ENCODE data around the gene KDM5C. TPM values are rescaled to one million over a fixed set of nuclear protein-coding genes. Genes with fewer than 3 reads are reported as not detected.

Gene KDM5C
- total and polyA plus RNA-seq, 12 donors = 16.4 to 56.1 (median 32.8) TPM

DNA sequence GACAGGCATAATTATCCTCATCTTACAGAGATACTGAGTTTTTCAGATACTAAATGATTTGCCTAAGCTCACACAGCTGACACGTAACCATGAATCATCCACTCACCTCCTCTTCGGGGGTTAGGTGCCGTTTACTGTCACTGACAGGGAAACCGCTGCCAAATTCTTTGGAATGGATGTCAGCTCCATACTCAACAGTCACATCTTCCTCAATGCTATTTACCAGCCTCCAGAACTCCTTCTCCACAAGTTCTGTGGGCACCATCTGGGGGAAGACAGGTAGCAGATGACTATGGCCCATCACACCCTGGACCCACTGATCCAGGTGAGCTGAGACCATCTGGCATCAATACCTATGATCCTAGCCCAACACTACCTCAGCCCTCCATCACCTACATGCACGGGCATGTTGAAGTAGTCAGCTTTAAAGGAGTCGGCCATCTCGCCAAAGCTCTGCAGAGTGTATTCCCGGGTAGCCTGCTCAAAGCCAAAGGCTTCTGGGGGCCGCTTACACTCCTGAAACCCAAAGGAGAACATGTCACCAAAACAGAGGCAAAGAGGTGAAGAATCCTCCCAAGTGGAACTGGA lies 13.5 kb downstream of the KDM5C start:
- Histone ChIP-seq H3K27ac (no peak overlapping the region), H3K27me3 (no peaks in the 10 kb centered on the region), H3K4me1 (no peaks in the 10 kb centered on the region), H3K9me3 (no peaks in the 10 kb centered on the region), H3K4me3 (no peak overlapping the region), H3K36me3 (peaks cover 0 to 100% (median 51%) of the 10 kb centered on the region in 9 donors)
- intact Hi-C loops (cut with DNase I) = no loop called here
- TF ChIP-seq CTCF (IDR thresholded peaks at IDR 0.05) = no peak
- DNase-seq (no peak), ATAC-seq (no peak)
- WGBS, 2 donors = 80 to 83% methylated on average over 9 of the region's 9 CpGs

DNA sequence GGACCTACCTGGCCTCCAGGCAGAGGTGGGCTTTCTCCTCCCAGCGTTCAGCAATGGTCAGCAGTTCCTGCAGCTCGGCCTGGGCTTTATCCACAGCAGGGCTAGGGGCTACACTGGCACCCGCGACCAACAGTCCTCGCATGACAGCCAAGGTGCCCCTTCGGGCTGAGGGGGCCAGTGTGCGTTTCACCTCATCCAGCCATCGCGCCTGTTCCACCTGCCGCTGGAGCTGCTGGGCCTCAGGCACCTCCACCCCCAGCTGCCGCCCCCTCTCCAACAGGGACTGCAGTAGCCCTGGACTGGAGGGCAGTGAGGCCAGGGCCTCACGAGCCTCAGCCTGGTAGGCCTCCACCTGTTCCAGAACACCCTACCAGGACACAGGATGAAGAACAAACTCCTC lies 28.3 kb downstream of the KDM5C start:
- ATAC-seq (no peak), DNase-seq (no peak)
- intact Hi-C loops (cut with DNase I) = no loop called here
- no peaks in the 10 kb centered on the region for H3K9me3 ChIP-seq
- TF ChIP-seq CTCF (IDR thresholded peaks at IDR 0.05) = no peak
- H3K27me3 ChIP-seq = no peaks in the 10 kb centered on the region
- no peak overlapping the region for H3K27ac ChIP-seq
- peaks cover 0 to 100% (median 17%) of the 10 kb centered on the region in 9 donors for H3K36me3 ChIP-seq
- no peak overlapping the region for H3K4me3 ChIP-seq
- WGBS, 2 donors = 95 to 97% methylated on average over 10 to 12 of the region's 12 CpGs
- H3K4me1 ChIP-seq = no peaks in the 10 kb centered on the region

DNA sequence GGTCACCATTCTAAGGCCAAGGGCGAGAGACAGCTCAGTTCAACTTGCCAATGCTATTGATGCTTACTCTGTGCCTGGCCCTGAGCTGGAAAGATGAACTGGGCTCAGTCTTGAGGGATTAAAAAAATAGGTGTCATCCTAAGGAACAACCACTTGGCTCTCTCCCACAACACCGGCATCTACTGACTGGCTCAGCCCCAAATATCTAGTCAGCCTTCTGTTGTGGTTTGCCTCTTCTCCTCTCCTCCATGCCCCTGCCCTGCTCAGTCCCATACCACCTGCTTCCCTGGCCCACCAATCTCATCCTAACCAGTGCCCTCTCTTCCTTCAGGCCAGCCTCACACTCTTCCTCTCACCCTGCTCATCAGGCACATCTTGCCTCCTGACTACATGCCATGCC lies 29.6 kb downstream of the KDM5C start:
- Histone ChIP-seq H3K9me3 (no peaks in the 10 kb centered on the region), H3K27ac (no peak overlapping the region), H3K4me3 (no peak overlapping the region), H3K4me1 (no peaks in the 10 kb centered on the region), H3K27me3 (no peaks in the 10 kb centered on the region), H3K36me3 (peaks cover 0 to 98% (median 11%) of the 10 kb centered on the region in 9 donors)
- ATAC-seq (no peak), DNase-seq (no peak)
- intact Hi-C loops (cut with DNase I) = no loop called here
- no peak for TF ChIP-seq CTCF (IDR thresholded peaks at IDR 0.05)
- 75 to 76% methylated on average over 2 of the region's 2 CpGs for WGBS, 2 donors

DNA sequence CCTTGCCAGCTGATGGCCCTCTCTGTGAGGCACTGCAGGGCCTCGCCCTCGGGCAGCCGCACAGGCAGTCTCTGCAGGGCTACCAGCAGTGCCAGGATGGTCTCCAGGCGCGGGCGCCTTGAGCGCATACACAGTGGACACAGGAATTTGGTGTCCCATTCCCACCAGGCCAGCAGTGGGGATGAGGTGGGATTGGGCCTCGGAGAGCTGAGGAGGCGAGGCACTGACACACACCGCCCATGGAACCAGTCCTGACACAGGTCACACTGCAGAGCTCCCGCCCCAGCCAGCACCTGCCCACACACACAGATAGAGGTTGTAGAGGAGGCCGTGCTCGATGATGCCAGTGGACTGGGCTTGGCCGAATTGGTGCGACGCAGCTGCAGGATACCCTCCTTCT lies 30.7 kb downstream of the KDM5C start:
- TF ChIP-seq CTCF (IDR thresholded peaks at IDR 0.05) = no peak
- no peak overlapping the region for H3K4me3 ChIP-seq
- H3K9me3 ChIP-seq = no peaks in the 10 kb centered on the region
- WGBS, 2 donors = 93 to 96% methylated on average over 13 to 16 of the region's 16 CpGs
- DNase-seq (no peak), ATAC-seq (peak in 1 of 8 donors; percentile 13)
- intact Hi-C loops (cut with DNase I) = no loop called here
- no peak overlapping the region for H3K27ac ChIP-seq
- H3K36me3 ChIP-seq = peaks cover 0 to 98% (median 8%) of the 10 kb centered on the region in 9 donors
- H3K27me3 ChIP-seq = no peaks in the 10 kb centered on the region
- no peaks in the 10 kb centered on the region for H3K4me1 ChIP-seq
